HepG2 (cell line): ENCODE results near the gene SLC22A23. TPM values are rescaled to one million over a fixed set of nuclear protein-coding genes. Genes with fewer than 3 reads are reported as not detected.

Experiments
- DNMT3B ChIP-seq: conservative IDR thresholded peaks from 2 replicates; pipeline ENCODE4 v1.6.1; 2016; ENCODE audit warnings: missing biosample characterization, control low read depth
- ESRRA ChIP-seq: sonication (generic); formaldehyde crosslinking; IDR thresholded peaks from 2 replicates; pipeline ENCODE4 v1.5.1; 2020; ENCODE audit warnings: mild to moderate bottlenecking, low read depth, missing genetic modification reagents
- FOXK1 ChIP-seq: sonication (generic); formaldehyde crosslinking; IDR thresholded peaks from 2 replicates; pipeline ENCODE4 v1.4.0; 2020; ENCODE audit warnings: low read depth, missing genetic modification reagents, borderline replicate concordance
- FOXO1 ChIP-seq: sonication (generic); formaldehyde crosslinking; IDR thresholded peaks from 2 replicates; pipeline ENCODE4 v1.4.0; 2020; ENCODE audit warnings: missing genetic modification reagents
- KAT7 ChIP-seq: IDR thresholded peaks from 2 replicates; pipeline ENCODE4 v1.6.1; 2018; ENCODE audit warnings: borderline replicate concordance, missing compliant biosample characterization
- NFKB2 ChIP-seq: sonication (generic); formaldehyde crosslinking; IDR thresholded peaks from 2 replicates; pipeline ENCODE4 v1.4.0; 2020; ENCODE audit warnings: missing genetic modification reagents, borderline replicate concordance
- PCBP1 ChIP-seq: fragments of 200-400 bp; formaldehyde crosslinking; IDR thresholded peaks from 2 replicates; pipeline ENCODE4 v1.6.1; 2017; ENCODE audit warnings: mild to moderate bottlenecking, low read depth, low read length, borderline replicate concordance
- POLR2A ChIP-seq, 2 experiments: IDR thresholded peaks; 2 replicates each; pipeline ENCODE4 v1.6.1; 2011; ENCODE audit warnings: low read depth in 2 of 2, low read length in 2 of 2, mild to moderate bottlenecking in 1 of 2, moderate library complexity in 1 of 2; ENCODE audit not compliant: insufficient read depth in 1 of 2
- RARG ChIP-seq: sonication (generic); formaldehyde crosslinking; IDR thresholded peaks from 2 replicates; pipeline ENCODE4 v1.4.0; 2020; ENCODE audit warnings: low read depth, mild to moderate bottlenecking, missing genetic modification reagents
- RBM39 ChIP-seq: fragments of 200-400 bp; formaldehyde crosslinking; IDR thresholded peaks from one replicate; pipeline ENCODE4 v1.6.1; 2018; ENCODE audit warnings: antibody characterized with exemption, mild to moderate bottlenecking, low read depth, low read length; ENCODE audit not compliant: poor library complexity, severe bottlenecking
- SALL1 ChIP-seq: sonication (generic); formaldehyde crosslinking; IDR thresholded peaks from 2 replicates; pipeline ENCODE4 v1.8.0; 2022; ENCODE audit warnings: mild to moderate bottlenecking, missing genetic modification reagents
- TARDBP ChIP-seq: sonication (generic); formaldehyde crosslinking; IDR thresholded peaks from 2 replicates; pipeline ENCODE4 v1.8.0; 2022; ENCODE audit warnings: mild to moderate bottlenecking, missing genetic modification reagents
- ZNF121 ChIP-seq: sonication (generic); formaldehyde crosslinking; IDR thresholded peaks from 2 replicates; pipeline ENCODE4 v1.5.0; 2020; ENCODE audit warnings: mild to moderate bottlenecking, missing genetic modification reagents
- ZNF33B ChIP-seq: sonication (generic); formaldehyde crosslinking; IDR thresholded peaks from 2 replicates; pipeline ENCODE4 v1.5.1; 2020; ENCODE audit warnings: mild to moderate bottlenecking, missing genetic modification reagents
- ZNF354B ChIP-seq: sonication (generic); formaldehyde crosslinking; IDR thresholded peaks from 2 replicates; pipeline ENCODE4 v1.8.0; 2022; ENCODE audit warnings: mild to moderate bottlenecking, missing genetic modification reagents
- ZNF562 ChIP-seq: sonication (generic); formaldehyde crosslinking; IDR thresholded peaks from 2 replicates; pipeline ENCODE4 v1.8.0; 2022; ENCODE audit warnings: missing genetic modification reagents, borderline replicate concordance
- ZNF660 ChIP-seq: sonication (generic); formaldehyde crosslinking; IDR thresholded peaks from 2 replicates; pipeline ENCODE4 v1.5.1; 2020; ENCODE audit warnings: mild to moderate bottlenecking, low read depth, missing genetic modification reagents, borderline replicate concordance
- ZNF674 ChIP-seq: sonication (generic); formaldehyde crosslinking; IDR thresholded peaks from 2 replicates; pipeline ENCODE4 v1.5.0; 2020; ENCODE audit warnings: low read depth, mild to moderate bottlenecking, missing genetic modification reagents
- ZNF768 ChIP-seq: sonication (generic); formaldehyde crosslinking; IDR thresholded peaks from 2 replicates; pipeline ENCODE4 v1.4.0; 2020; ENCODE audit warnings: missing genetic modification reagents
- ZNF772 ChIP-seq: sonication (generic); formaldehyde crosslinking; IDR thresholded peaks from 2 replicates; pipeline ENCODE4 v1.5.0; 2020; ENCODE audit warnings: mild to moderate bottlenecking, missing genetic modification reagents
- ZNF816 ChIP-seq: sonication (generic); formaldehyde crosslinking; IDR thresholded peaks from 2 replicates; pipeline ENCODE4 v1.8.0; 2022; ENCODE audit warnings: missing genetic modification reagents, mild to moderate bottlenecking, borderline replicate concordance
- polyA plus RNA-seq, 8 experiments: library from polyadenylated mRNA; depleted of rRNA in 3 of 8; stranded (reverse) in 7 of 8; unstranded in 1 of 8; fragments of >200 nt; fragmentation: Illumina TruSeq in 4 of 8; extraction: Trizol in 4 of 8; gene quantifications; 2 replicates each; pipeline versions ENCODE4 v1.2.1 to v1.2.3, GENCODE V29; 2011 to 2016; ENCODE audit warnings: low read depth in 4 of 8, missing spikeins in 1 of 8, mixed read lengths in 1 of 8; ENCODE audit not compliant: insufficient read depth in 1 of 8
- total RNA-seq, 5 experiments: library from RNA; depleted of rRNA; stranded (reverse); fragments of >200 nt; fragmentation: Illumina TruSeq; extraction: Trizol; gene quantifications; 2 replicates each; pipeline ENCODE4 v1.2.3, GENCODE V29; 2016; ENCODE audit warnings: low read depth in 1 of 5
- TF ChIP-seq, protein P1 (sequence below): sonication (generic); formaldehyde crosslinking; IDR thresholded peaks from 2 replicates; pipeline ENCODE4 v1.4.0; 2020; ENCODE audit warnings: missing genetic modification reagents, borderline replicate concordance
- TF ChIP-seq, protein P2 (sequence below): sonication (generic); formaldehyde crosslinking; IDR thresholded peaks from 2 replicates; pipeline ENCODE4 v1.5.0; 2020; ENCODE audit warnings: missing genetic modification reagents
- TF ChIP-seq, protein P3 (sequence below): sonication (generic); formaldehyde crosslinking; conservative IDR thresholded peaks from 2 replicates; pipeline ENCODE4 v1.4.0; 2020; ENCODE audit warnings: missing genetic modification reagents

SLC22A23 gene
- total and polyA plus RNA-seq, 2 of the 13 experiments (the other 11 are each of a cell fraction or from before 2014, with no cell fraction given) = 11.8 to 17.5 TPM

DNA sequence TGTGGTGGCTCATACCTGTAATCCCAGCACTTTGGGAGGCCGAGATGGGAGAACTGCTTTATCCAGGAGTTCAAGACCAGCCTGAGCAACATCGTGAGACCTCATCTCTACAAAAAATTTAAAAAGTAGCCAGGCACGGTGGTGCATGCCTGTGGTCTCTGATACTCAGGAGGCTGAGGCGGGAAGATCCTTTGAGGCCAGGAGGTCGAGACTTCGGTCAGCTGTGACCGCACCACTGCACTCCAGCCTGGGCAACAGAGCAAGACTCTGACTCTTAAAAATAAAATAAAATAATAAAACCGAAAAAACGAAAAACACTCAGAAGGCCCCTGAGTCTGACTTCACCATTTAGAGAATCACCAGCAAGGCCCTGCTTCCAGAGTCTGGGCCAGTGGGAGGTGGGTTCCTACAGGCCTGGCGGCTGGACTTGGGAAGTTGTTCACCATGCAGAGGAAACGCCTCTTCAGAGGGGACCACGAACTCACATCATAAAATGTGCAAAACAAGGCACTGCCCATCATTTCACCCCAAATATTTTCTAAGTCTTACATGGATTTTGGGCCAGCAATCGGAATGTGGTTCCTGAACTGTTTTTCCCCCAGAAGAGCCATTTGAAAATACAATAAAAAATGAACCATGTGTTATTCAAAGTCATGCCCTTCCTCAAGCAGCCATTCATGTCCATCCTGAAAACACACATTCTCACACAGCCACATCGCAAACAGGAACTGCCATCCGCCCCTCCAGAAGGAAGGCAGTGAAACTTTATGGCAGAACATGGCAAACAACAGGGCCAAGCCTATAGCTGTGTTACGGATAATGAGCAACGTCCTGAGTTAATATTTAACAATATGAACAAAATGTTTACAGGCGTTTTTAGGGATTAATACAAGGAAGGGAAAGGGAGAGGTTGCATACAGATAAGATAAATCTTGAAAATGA lies 57.8 kb downstream of the SLC22A23 start (continued):
- TF ChIP-seq, protein P1, sequence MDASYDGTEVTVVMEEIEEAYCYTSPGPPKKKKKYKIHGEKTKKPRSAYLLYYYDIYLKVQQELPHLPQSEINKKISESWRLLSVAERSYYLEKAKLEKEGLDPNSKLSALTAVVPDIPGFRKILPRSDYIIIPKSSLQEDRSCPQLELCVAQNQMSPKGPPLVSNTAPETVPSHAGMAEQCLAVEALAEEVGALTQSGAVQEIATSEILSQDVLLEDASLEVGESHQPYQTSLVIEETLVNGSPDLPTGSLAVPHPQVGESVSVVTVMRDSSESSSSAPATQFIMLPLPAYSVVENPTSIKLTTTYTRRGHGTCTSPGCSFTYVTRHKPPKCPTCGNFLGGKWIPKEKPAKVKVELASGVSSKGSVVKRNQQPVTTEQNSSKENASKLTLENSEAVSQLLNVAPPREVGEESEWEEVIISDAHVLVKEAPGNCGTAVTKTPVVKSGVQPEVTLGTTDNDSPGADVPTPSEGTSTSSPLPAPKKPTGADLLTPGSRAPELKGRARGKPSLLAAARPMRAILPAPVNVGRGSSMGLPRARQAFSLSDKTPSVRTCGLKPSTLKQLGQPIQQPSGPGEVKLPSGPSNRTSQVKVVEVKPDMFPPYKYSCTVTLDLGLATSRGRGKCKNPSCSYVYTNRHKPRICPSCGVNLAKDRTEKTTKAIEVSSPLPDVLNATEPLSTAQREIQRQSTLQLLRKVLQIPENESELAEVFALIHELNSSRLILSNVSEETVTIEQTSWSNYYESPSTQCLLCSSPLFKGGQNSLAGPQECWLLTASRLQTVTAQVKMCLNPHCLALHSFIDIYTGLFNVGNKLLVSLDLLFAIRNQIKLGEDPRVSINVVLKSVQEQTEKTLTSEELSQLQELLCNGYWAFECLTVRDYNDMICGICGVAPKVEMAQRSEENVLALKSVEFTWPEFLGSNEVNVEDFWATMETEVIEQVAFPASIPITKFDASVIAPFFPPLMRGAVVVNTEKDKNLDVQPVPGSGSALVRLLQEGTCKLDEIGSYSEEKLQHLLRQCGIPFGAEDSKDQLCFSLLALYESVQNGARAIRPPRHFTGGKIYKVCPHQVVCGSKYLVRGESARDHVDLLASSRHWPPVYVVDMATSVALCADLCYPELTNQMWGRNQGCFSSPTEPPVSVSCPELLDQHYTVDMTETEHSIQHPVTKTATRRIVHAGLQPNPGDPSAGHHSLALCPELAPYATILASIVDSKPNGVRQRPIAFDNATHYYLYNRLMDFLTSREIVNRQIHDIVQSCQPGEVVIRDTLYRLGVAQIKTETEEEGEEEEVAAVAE (CRISPR knock-in tag) = no peak
- TF ChIP-seq ZNF816 = no peak
- no peak for TF ChIP-seq ZNF660 (CRISPR knock-in tag)
- TF ChIP-seq ZNF562 = no peak
- peak; percentile 67; the same call in 1 of the 2 replicates for TF ChIP-seq ZNF121 (CRISPR knock-in tag)
- no peak for TF ChIP-seq POLR2A (IDR thresholded peaks at IDR 0.05; ENCODE audit: insufficient read depth in 1 of 2, low read depth in 2 of 2, low read length in 2 of 2)
- no peak for TF ChIP-seq ZNF772
- TF ChIP-seq, protein P2, sequence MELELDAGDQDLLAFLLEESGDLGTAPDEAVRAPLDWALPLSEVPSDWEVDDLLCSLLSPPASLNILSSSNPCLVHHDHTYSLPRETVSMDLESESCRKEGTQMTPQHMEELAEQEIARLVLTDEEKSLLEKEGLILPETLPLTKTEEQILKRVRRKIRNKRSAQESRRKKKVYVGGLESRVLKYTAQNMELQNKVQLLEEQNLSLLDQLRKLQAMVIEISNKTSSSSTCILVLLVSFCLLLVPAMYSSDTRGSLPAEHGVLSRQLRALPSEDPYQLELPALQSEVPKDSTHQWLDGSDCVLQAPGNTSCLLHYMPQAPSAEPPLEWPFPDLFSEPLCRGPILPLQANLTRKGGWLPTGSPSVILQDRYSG (CRISPR knock-in tag) = no peak
- TF ChIP-seq KAT7 (CRISPR knock-in tag) = no peak
- no peak for TF ChIP-seq ZNF33B (CRISPR knock-in tag)
- no peak for TF ChIP-seq RARG (CRISPR knock-in tag)
- TF ChIP-seq ZNF674 (CRISPR knock-in tag) = no peak
- TF ChIP-seq ZNF768 (CRISPR knock-in tag) = no peak
- 0 out of 2 replicates have a peak, but pooled peaks have one; percentile 22 for TF ChIP-seq NFKB2
- peak; percentile 60; the same call in 1 of the 2 replicates for TF ChIP-seq TARDBP (CRISPR knock-in tag)
- TF ChIP-seq FOXO1 (CRISPR knock-in tag) = 0 out of 2 replicates have a peak, but pooled peaks have one; percentile 9
- TF ChIP-seq DNMT3B = no peak
- no peak for TF ChIP-seq PCBP1
- TF ChIP-seq RBM39 = no peak
- no peak for TF ChIP-seq ZNF354B
- TF ChIP-seq, protein P3, sequence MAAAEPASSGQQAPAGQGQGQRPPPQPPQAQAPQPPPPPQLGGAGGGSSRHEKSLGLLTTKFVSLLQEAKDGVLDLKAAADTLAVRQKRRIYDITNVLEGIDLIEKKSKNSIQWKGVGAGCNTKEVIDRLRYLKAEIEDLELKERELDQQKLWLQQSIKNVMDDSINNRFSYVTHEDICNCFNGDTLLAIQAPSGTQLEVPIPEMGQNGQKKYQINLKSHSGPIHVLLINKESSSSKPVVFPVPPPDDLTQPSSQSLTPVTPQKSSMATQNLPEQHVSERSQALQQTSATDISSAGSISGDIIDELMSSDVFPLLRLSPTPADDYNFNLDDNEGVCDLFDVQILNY = no peak
- no peak for TF ChIP-seq ESRRA (CRISPR knock-in tag)
- TF ChIP-seq FOXK1 (CRISPR knock-in tag) = peak; percentile 67
- peak; percentile 46; the same call in 1 of the 2 replicates for TF ChIP-seq SALL1 (CRISPR knock-in tag)
